Stimulated activated CD8-positive, alpha-beta memory T cell treated with anti-CD3 and anti-CD28 coated beads, Interleukin-4, amount 100 ng/mL, for 1 hour (primary cell): ENCODE data around the gene MYO7B.

Experiments used
- DNase-seq, 2 donors: peaks; one replicate each; pipeline ENCODE4 v3.0.0-alpha.2; 2020; ENCODE audit warnings: low read depth in 2 of 2, low spot score in 1 of 2

Gene MYO7B

DNA sequence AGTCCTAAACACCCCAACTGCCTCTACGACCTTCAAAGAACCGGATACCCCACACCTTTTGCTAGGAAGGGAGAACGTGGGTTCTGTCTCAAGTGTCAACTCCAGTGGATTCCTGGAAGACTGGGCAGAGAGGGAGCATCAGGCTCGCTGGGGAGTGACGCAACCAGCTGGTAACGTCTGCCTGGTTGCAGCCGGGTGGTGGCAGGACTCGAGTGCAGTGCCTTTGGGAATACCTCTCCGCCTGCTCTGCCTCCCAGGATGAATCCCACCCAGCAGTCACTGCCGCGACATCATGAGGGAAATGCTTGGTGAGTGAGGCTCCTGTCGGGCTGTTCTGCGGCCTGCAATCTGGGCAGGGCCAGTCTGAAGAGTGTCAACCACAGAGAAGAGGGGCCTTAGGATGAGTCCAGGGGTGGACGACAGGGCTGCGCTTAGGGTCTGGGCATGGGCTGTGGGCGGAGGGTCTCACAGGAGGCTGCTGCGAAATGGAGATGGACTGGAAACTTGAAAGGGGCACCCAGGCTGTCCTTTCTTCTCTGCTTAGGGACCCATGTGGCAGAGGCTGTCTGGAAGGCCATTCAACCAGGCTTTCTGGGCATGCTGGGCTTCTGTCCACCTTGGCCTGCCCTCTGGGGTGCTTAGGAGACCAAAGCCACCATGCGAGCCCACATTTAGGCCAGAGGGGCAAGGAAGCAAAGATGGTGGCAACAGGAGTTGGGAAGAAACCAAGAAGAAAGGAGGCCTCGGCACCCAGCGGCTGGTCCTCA is 123.3 kb downstream of the MYO7B start:
- no peak for DNase-seq

DNA sequence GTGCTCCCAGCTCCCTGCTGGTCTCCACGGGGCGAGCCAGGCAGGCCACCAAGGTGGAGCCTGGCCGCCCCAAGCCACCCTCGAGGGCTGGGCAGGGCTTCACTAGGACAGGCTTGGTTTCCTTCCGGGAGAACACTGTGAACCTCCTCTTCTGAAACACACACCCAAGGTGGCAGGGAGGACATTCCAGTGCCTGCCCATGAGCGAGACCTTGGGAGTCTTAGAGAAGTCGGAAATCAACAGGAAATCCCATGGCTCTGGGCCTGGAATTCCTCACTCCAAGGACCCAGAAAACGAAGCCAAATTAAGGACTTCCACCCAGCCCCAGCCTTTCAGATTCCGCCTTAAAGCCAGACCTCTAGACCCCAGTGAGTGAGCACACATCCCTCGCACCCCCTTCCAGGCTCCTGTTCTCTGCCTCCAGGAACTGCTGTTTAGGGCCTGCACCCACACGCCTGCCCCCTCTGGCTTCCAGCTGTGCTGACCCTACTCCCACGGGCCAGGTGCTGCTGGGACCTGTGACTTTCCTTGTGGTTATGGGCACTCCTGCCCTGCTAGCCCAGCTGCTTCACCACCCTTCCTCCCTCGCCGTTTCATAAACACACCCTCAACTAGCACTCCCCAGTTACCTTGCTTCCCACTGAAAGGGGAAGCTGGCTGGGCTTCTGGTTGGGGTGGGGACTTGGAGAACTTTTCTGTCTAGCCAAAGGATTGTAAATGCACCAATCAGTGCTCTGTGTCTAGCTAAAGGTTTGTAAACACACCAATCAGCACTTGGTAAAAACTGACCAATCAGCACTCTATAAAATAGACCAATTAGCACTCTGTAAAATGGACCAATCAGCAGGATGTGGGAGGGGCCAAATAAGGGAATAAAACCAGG is 124.2 kb downstream of the MYO7B start:
- DNase-seq: no peak

DNA sequence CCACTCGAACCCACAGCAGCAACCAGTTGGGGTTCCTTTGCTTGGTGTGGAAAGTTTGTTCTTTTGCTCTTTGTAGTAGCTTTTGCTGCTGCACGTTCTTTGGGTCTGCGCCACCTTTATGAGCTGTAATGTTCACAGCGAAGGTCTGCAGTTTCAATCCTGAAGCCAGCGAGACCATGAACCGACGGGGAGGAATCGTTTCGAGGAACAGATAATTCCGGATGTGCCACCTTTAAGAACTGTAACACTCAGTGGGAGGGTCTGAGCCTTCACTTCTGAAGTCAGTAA is 124.8 kb downstream of the MYO7B start:
- DNase-seq: no peak

DNA sequence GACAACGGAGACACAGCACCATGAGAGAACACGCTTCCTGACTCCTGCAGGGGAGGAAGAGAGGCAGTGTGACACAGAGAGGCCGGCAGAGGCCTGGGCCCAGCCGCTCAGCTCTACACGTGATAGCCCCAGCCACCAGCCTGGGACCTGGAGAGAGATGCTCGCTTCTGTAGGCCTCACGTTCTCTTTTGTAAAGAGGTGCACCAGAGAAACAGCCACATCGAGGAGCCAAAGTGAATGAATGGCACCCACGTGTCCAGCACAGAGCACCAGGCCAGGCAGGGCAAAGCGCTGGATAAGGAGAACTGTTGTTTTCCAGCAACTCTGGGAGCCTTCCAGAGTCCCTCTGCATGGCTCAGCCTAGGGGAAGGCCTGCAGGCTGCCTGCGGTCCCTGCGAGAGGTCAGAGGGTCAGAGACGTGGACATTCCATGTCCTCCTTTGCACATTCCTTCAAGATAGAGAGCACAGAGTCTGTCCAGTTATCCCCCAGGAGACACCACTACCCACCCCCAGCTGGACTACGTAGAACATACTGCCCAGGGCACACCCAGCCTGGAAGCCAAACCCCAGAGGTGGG is 125.7 kb downstream of the MYO7B start:
- DNase-seq: no peak

DNA sequence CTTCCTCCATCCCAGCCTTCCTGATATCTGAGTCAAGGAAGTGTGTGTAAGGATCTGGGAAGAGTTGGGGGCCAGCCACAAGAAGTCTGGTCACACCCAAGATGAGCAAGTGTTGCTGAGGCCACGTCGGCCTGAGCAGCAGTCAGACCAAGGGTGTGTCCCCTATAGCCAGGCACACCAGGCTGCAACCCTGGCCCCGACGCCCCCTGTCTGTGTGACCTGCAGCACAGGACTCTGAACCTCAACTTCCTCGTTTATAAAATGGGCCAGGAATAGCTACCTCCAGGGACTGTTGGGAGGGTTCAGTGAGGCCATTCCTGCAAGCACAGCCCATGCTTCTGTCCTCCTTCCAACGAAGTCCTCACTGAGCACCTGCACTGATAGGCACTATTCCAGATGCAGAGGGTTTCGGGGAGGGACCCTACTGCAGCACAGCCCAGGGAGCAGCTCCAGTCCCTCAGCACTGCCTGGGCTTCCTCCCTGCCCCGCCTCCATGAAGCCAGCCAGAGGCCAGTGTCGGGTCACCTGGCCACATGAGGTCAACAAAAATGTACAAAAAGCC is 126.5 kb downstream of the MYO7B start:
- no peak for DNase-seq

DNA sequence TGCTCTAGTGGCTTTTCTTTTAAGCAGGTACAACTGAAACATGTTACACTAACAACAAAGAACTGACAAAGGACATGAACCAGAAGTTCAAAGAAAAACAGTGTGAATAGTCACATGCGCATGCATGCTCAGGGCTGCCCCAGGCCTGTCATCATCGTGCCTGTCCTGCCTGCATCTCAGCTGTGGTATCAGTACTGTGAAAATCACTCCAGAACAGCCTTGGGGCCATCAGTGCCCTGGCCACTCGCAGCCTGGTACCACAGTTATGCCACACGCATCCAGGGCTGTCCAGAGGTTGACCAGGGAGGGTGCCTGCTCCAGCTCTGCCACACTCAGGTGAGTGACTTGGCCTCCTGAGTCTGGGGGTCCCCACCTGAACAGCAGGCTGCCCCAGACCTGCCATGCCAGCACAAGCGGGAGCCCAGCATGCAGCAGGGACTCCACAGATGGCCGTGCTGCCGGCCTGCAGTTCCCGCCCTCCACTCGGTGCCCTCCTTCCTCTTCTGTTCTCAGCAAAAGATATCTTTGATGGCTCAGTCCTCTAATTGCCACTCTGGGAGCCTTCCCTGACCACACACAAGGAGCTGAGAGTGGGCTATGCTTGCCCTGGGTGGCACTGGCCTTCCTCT is 127.6 kb downstream of the MYO7B start:
- no peak for DNase-seq

DNA sequence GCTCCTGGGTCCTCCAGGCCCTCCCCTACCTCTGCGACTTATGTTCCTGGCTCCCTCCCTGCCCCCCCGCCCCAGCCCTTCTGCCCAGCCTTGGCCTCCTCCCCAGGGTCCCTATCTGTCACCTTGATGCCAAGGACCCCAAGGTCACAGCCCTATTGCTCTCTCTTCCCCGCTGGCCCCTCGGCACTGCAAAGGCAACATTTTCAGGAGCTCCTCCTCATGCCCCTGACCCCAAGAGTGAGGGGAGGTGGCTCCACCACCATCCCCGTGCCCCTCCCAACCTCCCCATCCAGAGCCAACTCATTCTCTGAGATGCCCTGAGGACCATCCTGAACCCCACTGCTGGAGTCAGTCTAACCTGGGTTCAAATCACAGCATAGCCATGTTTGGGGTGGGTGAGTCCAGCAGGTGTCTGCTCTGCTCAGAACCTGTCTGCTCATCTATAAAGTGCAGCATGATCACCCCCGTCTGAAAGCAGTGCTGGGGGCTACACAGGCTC is 128.1 kb downstream of the MYO7B start:
- DNase-seq: no peak

DNA sequence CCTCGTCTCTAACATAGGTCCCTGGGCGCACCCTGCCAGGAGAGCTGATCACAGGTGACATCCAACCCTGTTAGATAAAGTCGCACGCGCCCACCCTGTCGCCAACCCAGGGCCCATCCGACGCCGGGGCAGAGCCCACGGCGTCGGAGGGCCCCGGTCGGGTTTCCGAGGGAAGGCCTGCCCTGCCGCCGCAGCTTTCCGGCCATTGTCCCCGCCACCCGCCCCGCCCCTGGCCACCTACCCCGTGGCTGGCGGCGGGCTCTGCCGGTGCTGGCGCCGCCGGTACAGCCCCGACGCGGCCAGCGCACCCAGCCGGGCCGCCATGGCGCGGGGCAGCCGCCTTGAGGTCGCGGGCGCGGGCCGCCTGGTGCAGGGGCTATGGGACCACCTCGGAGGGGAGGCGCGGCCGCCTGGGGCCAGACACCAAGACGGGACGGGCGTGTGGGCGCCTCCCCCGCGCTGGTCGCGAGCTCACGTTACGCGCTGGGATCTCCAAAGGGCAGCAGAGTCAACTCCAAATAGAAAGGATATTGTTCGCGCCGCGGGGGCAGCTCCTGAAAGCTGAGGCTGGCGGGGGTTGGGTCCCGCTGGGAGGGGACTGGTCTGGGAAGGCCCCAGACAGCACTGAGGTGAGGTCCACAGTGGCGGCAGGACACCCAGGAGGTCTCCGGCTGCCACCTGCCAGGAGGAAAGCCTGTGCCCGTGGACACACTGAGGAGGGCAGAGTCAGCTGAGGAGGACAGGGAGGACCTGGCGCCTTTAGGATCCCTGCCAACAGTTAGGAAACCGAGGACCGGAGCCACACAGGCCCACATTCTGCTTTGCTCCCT is 128.8 kb downstream of the MYO7B start:
- DNase-seq: no peak

DNA sequence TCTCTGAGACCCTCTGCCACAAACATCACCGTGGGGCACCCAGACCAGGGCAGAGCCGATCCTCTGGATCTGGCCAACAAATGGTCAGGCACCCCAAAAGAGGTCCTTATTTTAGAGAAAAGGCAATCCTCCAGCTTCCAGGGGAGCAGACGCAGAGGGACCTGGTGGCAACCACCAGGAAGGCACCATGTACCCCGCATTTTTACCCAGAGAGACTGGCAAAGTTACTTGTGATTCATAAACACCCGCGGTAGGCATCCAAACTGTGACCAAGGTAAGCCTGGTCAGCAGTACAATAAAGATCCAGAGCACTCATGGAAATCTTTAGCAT is 129.4 kb downstream of the MYO7B start:
- DNase-seq: no peak

DNA sequence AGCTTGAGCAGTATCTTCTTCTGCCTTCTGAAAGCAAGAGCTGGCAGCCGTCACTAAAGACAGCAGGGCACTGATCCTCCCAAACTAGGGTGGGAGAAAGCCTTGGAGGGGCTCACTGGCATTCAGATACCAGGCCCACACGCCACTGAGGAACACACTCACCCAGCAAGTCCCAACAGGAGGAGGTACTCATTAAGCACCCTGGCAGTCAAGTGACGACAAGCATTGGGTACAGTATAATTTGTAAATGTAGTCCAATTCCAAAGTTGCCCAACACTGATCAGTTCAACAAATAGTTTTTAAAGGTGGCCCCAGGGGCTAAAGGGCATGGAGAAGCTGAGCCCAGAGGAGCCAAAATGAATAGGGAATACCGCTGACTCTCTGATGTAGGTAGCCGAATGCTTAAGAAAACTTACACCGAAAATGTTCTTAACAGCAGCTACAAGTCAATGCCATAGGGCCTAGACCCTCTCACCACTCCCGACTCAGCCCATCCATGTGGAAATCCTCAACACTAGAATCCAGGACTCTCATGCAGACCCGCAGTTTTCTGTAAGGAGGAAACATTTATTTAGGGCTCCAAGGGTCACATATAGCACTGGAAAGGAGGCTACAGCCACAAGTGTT is 129.9 kb downstream of the MYO7B start:
- DNase-seq: no peak

DNA sequence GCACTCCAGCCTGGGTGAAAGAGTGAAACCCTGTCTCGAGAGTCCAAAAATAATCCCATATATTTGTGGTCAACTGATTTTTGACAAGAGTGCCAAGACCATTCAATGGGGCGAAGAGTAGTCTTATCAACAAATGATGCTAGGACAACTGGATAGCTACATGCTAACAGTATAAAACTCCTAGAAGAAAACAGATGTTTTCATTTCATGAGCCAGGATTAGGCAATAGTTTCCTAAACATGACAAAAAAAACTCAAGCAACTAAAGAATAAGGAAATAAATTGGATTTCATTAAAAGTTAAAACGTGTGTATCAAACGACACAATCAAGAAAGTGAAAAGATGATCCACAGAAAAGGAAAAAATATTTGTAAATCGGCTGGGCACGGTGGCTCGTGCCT is 133.6 kb downstream of the MYO7B start:
- no peak for DNase-seq

DNA sequence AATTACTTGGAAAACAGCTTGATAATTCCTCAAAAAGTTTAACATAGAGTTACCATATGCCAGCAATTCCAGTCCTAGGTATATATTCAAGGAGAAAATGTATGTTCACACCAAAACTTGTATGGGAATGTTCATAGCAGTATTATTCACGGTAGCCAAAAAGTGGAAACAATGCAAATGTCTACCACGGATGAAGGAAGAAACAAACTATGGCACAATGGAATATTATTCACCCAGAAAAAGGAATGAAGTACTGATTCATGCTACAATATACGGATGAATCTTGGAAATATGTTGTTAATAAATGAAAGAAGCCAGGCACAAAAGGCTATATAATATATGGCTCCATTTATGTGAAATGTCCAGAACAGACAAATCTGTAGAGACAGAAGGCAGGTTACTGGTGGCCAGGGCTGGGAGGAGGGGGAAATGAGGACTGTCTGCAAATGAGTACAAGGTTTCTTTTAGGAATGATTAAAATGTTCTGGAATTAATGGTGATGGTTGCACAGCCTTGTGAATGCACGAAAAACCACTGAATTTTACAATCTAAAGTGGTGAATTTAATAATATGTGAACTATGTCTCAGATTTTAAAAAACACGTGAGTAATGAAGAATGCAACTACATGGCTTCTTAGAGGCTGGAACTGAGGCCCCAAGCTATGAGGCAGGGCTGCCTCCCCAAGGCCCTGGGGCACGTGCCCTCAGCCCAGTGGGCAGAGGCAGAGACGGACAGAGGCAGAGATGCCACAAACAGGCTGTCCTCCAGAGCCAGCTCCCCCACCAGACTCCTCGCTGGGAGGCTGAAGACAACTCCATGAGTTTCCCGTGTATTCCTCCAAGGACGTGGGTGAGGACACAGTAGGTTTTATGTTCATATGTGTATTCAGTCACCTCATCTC is 134.8 kb downstream of the MYO7B start:
- DNase-seq: no peak

DNA sequence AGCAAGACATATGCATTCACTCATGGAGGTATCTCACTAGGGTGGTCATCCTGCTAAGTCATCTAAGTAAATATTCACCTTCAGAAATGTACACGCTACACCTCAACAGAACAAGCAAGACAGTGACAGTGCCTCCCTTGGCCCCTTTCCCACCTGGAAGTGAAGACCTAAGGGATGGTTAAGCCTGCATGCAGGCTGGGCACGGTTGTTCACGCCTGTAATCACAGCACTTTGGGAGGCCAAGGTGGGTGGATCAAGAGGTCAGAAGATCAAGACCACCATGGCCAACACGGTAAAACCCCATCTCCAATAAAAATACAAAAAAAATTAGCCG is 135.4 kb downstream of the MYO7B start:
- DNase-seq: no peak

DNA sequence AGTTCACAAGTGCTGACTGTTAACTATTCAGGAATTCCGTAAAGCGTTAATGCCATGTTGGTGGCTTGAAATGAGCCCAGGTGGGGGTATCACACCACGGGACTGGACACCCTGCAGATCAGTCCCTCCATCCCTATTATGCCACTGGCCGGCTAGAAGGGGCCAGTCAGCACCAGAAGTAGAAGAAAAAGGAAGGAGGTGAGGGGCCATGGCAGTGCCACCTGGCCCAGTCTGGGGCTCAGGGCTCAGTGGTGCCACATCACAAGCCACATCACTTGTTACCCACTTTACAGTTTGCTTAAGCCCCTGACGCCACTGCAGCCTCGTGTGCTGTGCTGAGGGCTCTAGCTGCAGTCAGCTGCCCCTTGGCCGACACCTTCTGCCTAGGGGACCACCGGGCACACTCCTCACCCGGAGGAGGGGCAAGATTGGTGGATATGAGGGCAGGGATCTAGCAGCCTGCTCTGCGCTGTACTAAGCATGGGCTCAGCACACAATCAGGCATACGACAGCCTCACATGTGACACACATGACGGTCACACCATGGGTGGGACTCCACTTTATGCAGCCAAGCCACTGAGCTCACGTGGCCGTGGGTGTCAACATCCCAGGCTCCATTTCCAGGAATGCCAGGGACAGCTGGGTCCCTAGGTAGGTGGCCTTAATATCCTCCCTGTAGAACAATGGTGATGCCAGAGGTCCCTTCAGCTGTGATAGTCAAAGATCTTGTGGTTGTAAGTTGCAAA is 136.2 kb downstream of the MYO7B start:
- no peak for DNase-seq

DNA sequence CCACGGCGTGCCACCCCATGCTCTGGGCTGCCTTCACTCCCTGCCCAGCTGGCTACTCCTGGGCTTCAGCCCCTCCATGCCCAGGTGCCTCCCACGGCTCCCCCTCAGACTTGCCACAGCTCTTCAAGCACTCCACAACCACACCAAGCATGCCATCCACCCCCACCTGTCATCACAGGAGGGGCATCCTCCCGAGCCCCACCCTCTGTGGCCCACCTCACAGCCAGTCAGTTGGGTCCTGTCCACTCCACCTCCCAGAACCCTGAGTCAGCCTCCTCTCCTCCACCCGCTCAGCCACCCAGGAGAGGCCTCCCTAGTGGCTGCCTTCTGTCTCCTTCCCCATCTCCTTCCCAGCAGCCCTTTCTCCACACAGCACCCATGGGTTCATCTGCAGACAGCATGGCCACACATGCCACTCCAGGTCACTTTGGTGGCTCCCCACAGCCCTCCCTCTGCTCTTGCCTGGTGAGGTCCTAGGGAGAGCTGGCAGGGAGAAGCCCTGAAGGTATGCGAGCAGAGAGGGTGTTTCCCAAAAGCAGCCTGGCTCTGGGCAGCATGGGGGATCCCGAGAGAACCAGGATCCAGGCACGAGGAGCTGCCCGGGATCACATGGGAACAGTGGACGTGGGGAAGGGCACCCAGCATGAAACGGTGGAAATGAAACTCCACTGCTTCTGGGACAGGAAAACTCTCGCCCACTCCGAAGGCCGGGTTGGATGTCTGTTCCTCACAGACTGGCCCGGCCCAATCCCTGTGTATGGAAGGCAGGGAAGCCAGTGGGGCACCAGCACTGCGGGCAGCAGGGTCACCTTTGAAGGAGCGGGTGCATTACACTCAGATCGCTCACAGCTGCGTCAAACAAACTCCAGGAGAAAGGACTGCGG is 137.1 kb downstream of the MYO7B start:
- no peak for DNase-seq

DNA sequence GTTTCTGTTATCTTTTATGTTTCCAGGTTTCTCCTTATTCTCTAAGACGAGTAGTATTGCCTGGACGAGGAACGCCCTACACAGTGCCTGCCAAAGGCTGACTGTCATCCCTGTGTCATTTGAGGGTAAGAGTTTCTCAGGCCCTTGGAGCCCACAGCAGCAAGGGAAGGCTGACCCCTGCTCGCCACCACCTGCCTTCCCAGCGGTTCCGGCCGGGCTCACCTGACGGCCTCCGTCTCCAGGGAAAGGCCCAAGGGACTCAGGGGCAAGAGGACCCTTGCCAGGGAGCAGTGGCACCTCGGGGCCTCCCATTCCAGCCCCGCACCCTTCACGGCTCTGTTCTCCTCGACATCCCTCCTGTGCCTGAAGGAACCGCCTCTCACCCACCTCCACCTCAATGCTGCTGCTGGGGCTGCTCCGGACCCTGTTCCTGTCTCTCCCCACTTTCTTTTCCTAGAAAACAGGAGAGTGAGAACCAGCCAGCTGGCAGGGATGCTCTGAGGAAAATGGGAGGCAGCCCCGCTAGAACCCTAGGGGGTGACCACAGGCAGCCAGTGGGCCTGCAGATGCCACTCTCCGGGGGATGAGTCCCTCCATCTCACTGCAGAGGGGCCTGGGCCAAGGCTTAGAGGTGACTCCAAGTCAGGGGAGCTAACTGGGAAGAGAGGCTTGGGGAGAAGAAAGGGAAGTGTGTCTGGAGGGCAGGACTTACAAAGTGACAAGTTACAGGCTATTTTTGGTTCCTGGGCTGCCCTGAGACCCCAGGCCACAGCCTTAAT is 138.0 kb downstream of the MYO7B start:
- no peak for DNase-seq
